Fibroblast of the aortic adventitia (primary cell): Measurements from ENCODE around the gene EMP3. TPM values are rescaled to one million over a fixed set of nuclear protein-coding genes. Genes with fewer than 3 reads are reported as not detected.

Experiments used
- DNase-seq: peaks from one replicate; pipeline ENCODE4 v3.0.0-alpha.2; 2010; ENCODE audit warnings: low read depth
- H3K4me3 ChIP-seq: 2 replicates; pipeline ENCODE4 v1.5.1; 2011; ENCODE audit warnings: low read depth, mild to moderate bottlenecking, control low read depth, low read length, moderate library complexity
- CTCF ChIP-seq: IDR thresholded peaks from 2 replicates; pipeline ENCODE4 v1.5.1; 2011; ENCODE audit warnings: mild to moderate bottlenecking, low read length, control low read depth, inconsistent platforms; ENCODE audit not compliant: insufficient read depth
- total RNA-seq: library from RNA; depleted of rRNA; stranded (reverse); fragments of >200 nt; gene quantifications from 2 replicates; pipeline ENCODE4 v1.2.3, GENCODE V29; 2012; ENCODE audit warnings: low replicate concordance

EMP3 gene
- total RNA-seq, 1 donor = 369 TPM

- H3K4me3 ChIP-seq = no peak overlapping the region
- TF ChIP-seq CTCF = no peak
- DNase-seq = no peak
Measured at GRCh38 chr19:48355365-48355954, 30.1 kb downstream of the EMP3 start.

DNA sequence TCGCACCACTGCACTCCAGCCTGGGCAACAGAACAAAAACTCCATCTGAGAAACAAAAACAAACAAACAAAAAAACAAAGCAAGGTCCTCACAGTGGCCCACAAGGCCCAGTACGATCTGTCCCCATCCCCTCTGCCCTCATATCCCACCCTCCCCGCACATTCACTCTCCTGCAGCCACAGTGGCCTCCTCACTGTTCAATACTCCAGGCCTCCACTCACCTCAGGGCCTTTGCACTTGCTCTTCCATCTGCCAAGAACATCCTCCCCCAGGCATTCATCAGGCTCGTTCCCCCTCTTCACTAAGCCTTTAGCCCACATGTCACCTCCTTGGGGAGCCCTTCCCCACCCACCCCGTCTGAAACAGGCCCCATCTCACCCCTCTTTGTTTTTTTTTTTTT lies 33.8 kb downstream of the EMP3 start:
- no peak overlapping the region for H3K4me3 ChIP-seq
- TF ChIP-seq CTCF = no peak
- no peak for DNase-seq

- DNase-seq = no peak
- no peak for TF ChIP-seq CTCF
- H3K4me3 ChIP-seq = no peak overlapping the region
Measured at GRCh38 chr19:48361912-48362311, 36.6 kb downstream of the EMP3 start.

GRCh38 chr19:48362716-48363499 lies 37.6 kb downstream of the EMP3 start:
- DNase-seq = peak; percentile 91
- TF ChIP-seq CTCF = no peak
- H3K4me3 ChIP-seq = peak overlapping the region; percentile 81

DNA sequence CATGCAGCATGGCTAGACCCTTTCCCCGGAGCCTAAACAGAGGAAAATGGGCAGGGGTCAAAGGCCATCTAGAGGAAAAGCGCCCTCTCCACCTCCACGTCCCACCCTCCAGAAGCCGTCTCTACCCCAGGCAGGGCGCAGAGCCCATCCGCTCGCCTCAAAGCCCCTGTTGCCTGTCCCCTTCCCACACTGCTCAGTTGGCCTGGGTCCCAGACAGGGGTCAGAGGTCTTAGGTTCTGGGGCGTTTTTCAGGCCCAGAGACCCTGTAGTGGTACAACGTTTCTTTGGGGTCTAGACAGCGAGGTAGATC lies 38.1 kb downstream of the EMP3 start:
- no peak for TF ChIP-seq CTCF
- peak overlapping the region; percentile 81 for H3K4me3 ChIP-seq
- DNase-seq = no peak

DNA sequence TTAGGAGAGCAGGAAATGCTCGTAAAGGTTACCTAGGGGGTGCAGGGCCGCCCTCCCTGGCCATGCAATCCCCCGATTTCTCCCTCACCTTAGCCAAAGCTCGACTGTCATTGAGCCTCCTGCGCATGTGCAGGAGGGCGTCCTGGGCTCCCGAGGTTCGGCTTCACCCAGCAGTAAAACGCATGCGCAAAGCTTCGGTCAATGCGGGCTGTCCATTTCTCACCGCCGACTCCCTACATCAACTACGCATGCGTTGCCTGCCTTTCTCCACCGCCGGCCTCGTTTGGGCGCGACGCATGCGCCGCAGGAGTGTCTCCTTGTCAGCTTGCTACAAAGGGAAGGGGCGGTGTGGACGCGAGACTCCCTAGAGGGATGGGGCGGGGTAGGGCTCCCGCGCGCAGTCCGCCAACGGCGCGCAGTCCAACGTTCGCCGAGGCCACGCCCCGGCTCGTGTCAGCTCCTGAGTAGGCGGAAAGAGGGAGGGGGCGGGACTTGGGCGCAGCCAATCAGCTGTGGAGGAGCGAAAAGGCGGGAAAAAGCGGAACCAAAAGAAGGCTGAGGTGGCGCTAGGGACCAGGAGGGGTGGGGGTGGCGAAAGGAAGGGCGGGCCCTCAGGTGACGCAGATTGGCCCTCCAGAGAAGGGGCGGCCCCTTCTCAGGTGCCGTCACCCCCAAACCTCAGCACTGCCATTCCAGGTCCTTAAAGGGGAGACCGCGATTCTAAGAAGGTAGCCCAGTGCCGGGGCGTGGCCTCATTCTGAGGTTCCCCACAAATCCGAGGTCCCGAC lies 38.7 kb downstream of the EMP3 start, which contains the start of the genes SYNGR4 and TMEM143:
Gene SYNGR4, plus strand, starts transcription at position 558 of the 788 bp plus-strand sequence. CDS start 1,476 bp downstream, outside the sequence.
Gene TMEM143, minus strand, starts transcription at position 131 of the 788 bp plus-strand sequence. Its CDS starts 20 bp downstream, at position 111.
- no peak for TF ChIP-seq CTCF
- DNase-seq = peak; percentile 99
- peak within 1 kb of the TSS; percentile 81 for H3K4me3 ChIP-seq
